NCI-H2227 treated with DMSO at 0.1 percent for 48 hours (cell line): Measurements from ENCODE around the gene PIGS.
"Not testable (repeated sequence)": the region's sequence is repeated elsewhere in the genome, so short reads cannot be mapped to it uniquely, and the experiment has no call there.

Experiments
- DNase-seq: peaks from one replicate; lab custom pipeline; 2025; lab: John Stamatoyannopoulos, UW

PIGS gene

DNA sequence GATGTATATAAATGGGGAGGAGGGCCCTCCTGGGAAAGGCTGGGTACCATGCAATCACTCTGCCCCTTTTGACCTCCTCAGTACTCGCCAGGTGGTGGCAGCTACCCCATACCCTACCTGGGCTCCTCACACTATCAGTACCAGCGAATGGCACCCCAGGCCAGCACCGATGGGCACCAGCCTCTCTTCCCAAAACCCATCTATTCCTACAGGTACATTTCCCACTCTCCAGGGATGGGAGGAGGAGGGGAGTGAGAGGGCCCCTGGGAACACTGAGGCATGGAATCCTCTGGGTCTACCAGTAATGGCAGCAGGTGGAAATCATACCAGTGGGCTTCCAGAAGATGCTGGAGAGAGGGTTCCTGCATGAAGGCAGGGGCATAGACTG is 42.3 kb downstream of the PIGS start:
- no peak for DNase-seq

DNA sequence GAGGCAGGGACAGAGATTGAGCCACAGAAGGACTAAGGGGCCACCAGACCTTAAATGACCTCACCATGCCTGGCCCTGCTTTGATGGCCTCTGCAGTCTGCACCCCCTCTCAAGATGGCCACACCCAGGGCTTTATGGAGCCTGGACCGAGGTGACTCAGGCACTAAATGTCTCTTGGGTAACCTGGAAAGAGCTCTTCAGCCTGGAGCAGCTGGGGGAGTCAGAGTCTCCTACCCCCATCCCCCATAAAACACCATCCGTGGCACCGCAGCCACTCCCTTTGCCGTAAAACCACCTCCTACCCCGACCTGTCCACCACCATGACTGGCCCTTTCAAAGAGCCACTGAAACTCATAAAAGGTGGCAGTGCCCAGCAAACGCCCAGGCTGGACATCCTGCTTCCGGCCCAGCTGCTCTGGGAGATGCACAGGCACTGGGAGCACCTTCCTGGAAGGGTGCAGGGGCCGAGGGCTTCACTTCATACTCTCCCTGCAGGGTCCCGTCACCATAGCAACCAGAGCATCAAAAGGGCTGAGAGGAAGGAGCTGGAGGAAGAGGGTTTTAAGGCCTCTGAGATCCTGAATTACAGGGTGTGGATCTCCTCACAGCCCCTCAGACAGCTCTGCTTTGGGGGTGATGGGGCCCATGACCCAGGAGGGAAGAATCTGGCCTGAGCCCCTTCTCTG is 42.9 kb downstream of the PIGS start:
- DNase-seq, result no peak

DNA sequence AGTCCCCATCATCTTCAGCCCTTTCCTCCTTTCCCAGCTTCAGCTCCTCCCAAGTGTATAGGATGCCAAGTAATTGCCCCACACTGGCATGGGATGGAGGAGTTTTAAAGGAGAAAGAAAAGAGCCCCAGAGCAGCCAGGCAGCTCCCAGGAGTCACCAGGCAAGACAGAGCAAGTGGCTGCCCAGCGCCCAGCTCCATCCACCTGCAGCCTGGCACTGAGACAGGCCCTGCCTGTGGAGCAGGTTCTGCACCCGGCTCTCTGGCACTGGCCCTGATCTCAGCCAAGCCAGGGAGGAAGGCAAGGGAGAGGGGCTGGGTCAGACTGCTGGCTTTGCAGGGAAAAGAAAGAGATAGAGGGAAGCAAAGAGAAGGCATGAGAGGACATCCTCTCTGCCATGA is 43.5 kb downstream of the PIGS start:
- no peak for DNase-seq

DNA sequence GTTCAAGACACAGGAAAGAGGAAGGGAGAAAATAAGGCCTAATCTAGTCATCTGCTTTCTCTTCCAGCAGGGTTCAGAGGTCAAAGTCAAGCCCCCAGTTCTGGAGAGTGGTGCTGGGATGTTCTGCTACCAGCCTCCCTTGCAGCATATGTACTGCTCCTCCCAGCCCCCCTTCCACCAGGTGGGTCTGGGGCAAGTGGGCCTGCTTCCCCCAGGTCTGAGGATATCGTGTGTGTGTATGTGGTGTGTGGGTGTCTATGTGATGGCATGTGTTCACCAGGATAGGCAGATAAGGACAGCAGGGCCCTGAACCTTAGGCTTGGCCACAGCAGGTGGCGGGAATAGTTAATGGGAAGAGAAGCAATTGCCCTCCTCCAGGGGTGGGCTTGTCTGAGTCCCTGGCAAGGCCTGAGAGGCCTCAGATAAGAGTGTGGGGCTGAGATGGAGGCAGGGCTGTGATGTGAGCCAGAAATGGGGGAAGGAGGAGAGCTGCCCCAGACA is 44.1 kb downstream of the PIGS start:
- no peak for DNase-seq

DNA sequence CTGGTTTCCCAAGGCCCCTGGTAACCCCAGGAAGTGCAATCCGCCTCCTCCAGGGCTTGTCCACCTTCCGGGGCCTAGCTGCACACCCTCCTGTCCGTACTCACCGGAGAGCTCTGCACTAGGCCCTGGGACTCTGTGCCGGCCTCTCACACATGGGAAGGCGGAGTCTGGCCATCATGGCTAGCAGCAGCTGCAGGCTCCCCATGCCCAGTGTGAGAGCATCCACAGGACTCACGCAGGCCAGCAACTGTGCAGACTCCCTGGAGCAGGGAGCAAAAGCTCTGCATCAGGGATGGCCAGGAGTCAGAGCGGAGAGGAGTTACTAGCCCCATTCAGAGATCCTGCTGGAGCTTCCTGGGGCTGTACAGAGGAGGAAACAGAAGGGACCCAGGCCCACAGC is 44.9 kb downstream of the PIGS start:
- no peak for DNase-seq

DNA sequence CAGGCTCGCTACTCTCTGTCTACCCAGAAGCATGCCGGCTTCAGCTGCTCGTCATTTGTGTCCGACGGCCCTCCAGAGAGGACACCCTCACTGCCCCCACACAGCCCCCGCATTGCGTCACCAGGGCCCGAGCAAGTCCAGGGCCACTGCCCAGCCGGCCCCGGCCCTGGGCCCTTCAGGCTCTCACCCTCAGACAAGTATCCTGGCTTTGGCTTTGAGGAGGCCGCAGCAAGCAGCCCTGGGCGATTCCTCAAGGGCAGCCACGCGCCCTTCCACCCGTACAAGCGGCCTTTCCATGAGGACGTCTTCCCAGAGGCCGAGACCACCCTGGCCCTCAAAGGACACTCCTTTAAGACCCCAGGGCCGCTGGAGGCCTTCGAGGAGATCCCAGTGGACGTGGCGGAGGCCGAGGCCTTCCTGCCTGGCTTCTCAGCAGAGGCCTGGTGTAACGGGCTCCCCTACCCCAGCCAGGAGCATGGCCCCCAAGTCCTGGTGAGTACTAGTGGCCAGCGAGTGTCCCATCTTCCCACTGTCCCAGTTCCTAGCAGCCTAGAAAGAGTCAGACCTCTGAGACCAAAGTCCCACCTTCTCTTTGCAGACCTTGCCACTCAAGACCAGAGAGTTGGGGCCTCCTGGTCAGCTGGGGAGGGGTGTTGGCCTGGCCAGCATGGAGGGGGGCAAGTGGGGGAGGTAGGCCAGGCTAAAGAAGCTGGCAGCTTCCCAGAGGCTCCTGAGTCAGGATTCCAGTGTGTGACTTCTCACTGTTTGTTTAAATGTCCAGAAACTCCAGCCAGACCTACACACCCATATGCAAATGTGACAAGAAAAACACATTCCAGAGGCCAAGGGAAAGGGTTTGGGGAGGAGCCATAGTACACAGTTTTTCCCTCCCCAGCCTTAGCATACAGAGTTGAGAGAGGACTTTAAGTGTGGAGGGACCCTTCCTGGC is 46.6 kb downstream of the PIGS start:
- DNase-seq, result no peak

DNA sequence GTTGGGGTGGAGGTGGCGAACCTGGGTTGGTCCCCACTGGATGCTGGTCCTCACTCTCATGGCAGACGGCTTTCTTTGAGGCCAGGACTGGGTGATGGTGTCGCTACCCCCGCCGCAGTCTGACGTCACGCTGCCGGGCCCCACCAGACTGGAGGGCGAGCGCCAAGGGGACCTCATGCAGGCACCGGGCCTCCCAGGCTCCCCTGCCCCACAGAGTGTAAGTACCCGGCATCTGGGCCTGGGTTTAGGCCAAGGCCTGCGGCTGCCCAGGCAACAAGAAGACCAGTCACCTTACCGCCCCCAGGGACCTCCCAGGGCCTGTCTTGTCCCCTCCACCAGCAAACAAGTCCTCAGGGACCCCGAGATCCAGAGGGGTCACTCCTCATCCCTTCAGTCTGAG is 47.4 kb downstream of the PIGS start:
- DNase-seq, result no peak

DNA sequence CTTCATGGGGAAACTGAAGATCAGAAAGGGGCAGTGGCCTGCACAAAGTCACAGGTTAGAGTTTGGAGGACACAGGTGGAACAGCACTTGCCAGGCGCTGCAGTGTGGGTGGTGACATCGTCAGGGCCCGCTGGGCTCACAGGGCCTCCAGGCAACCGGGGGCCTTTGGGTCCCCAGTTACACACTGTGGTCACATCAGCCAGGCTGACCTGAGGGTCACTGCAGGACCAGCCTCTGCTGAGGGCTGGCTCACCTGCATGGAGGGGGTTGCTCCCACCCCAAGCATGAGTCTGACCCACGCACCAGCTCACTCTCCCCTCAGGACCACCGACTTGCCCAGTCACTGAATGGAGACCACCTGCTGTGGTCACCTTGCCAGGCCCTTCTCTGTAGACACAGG is 48.1 kb downstream of the PIGS start:
- DNase-seq, result no peak

DNA sequence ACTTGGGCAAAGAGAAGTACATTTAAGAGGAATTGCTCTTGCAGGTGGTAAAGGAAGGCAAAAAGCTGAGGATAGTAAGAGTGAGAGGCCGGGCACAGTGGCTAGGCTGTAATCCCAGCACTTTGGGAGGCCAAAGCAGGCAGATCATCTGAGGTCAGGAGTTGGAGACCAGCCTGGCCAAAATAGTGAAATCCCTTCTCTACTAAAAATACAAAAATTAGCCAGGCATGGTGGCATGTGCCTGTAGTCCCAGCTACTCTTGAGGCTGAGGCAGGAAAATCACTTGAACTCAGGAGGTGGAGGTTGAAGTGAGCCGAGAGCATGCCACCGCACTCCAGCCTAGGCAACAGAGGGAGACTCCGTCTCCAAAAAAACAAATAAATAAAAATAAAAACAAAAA is 49.0 kb downstream of the PIGS start:
- not testable (repeated sequence) for DNase-seq

DNA sequence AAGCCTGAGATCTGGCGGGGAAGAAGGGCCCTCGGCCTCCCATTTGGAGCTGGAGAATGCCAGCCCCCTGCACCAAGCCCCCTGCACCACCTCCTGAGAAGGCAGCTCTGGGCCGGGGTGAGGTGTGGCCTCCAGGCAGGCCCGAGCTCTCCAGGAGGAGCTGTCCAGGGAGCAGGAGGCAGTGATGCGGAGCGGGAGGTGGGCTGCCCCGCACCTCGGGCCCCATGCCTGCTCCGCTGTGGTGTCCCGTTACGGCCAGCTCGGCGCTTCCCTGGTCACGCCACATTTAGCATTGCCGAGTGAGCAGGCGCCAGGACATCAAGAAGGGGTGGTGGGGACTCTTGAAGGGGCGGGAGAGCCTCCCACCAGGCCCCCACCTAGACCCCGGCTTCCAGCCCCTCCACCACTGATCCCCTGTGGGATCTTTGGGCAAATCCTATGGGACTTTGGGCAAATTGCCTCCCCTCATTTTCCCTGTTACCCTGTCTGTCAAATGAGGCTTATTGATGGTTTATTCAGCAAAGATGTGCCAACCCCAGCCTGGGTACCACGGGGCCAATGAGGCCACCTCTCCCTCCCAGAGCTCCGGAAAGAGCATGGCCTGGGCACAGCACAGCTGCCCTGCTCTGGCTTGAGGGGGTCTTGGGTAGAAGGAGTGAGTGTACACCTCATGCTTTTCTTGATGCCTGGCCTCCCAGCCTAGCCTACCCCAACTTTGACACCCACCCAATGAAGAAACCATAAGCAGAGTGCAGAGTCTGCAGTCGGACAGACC is 49.8 kb downstream of the PIGS start:
- no peak for DNase-seq

DNA sequence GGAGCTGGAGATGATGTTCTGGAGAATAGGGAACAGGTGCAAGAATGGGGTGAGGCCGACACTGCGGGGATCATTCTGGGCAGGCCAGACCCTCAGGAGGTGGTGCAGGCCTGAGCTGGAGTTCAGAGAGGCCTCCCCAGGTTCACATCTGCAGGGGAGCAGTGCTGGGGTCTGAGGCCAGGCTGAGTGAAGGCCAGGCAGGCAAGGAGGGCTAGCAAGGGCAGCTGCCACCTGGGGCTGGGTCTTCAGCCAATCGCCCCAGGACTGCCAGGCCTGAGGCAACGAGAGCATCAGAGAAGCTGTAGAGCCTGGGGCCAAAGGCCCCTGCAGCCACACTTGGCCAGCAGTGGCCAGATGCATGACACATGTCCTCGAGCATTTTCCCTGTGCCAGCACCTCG is 50.6 kb downstream of the PIGS start:
- no peak for DNase-seq

DNA sequence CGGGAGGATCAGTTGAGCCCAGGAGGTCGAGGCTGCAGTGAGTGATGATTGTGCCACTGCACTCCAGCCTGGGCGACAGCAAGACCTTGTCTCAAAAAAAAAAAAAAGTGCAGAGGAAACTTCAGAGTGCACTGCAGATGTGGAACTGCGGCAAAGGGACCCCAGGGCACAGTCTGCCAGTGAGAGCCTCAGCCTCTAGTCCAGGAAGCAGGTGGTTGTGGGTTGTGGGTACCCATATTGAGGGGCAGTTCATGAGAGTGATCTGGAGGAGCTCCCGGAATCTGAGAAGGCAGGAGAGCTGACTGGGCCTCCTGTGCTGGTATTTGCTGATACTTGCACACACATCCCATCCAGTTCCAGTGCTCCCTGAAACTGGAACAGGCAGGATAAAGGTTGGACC is 52.1 kb downstream of the PIGS start:
- no peak for DNase-seq

DNA sequence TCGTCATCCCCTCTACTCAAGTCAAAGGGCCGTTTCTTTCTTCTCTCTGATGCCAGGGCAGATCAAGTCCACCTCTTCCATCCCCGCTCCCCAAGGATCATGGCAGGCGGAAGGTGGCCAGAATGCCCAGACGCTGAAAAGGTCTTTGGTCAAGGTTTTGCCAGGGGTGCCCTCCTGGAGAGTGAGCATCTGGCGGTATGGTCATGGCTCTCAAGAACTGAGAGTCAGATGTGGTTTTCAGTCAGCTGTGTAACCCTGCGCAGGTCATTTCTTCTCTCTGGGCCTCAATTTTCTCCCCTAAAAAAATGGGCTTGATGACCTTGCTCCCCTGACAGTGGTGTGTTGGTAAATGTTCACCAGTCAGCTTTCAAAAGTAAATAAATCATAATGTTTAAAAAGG is 52.7 kb downstream of the PIGS start:
- no peak for DNase-seq

DNA sequence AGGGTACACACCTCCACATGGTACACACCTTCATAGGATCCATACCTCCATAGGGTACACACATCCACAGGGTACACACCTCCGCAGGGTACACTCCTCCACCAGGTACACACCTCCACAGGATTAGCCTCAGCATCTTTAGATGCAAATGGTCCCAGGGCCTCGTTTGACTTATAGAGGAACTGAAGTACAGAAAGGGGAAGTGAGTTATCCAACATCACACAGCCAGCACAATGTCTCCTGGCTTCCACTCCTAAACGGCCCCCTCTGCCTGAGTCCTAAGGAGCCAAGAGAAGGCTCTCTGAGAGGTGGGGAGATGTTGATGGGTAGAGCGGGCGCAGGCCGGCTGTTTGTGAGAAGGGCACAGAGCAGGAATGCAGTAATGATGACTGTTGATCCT is 53.2 kb downstream of the PIGS start:
- no peak for DNase-seq

DNA sequence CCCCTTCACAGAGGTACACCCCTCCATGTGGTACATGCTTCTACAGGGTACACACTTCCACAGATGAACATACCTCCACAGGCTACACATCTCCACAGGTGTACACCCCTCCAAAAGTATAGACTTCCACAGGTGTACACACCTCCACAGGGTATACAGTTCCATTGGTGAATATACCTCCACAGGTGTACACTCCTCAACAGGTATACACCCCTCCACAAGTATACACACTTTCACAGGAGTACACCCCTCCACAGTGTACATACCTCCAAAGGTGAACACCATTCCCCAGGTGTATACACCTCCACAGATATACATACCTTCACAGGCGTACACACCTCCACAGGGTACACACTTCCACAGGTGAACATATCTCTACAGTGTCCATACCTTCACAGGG is 55.8 kb downstream of the PIGS start:
- no peak for DNase-seq

DNA sequence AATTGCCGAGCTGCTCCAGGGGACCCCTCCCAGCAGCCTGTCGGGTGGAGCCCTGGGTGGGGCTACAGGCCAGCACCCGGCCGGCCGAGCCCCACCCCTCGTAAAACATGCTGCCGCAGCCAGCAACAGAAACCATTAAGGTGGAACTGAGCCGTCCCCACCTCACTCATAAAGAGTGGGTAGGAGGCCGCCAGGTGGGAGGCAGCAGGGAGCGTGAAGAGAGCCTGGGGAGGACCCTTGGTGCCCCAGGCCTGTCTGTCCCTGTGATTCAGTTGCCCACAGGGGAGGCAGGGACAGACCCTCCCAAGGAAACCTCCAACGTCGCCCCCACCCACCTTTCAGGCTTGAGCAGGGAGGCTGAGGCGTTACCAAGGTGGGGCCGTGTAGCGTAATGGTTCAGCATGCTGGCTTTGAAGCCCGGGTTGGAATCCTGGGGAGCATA is 56.7 kb downstream of the PIGS start:
- no peak for DNase-seq

DNA sequence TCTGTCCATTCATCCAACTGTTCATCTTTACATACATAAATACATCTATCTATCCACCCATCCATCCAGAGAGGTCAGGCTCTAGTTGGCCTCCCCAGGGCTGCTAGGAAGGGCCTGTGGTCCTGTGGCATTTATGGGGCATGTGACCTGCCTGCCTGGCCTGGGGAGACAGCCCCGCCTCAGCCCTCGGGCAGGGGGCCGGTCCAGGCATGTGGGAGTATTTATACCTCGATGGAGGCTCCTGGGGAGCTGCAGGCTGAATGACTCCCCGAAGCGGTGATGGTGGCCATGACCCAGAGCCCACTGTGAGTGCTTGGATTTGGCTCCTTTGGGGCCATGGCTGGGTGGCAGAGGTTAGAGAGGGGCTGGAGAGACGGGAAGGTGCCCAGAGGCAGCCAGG is 57.8 kb downstream of the PIGS start:
- DNase-seq, result no peak

DNA sequence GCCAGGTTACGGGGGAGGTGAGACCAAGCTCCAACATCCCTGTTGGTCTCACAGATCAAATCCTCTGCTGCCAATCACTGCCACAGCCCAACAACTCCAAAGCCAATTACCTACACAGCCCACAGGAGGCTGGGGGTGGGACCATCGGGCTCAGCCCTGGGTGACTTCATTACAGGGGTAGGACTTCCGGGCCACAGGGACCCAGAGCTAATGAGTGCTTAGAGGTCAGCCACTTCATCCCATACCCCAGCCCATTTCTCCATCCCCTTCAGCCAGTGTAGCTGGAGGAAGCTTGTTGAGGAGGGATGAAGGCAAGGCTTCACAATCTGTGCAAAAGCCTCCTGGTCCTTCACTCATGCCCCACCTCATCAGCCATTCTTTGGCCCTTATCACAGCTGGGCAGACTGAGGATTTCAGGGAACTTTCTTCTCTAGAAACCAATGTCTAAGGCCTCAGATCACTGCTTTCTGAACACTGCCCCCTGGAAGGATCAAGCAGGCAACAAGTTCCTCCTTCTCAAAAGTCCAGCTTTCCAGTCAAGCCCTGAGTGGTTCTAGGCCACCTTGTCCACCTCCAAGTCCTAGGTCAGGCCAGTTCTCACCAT is 59.4 kb downstream of the PIGS start:
- no peak for DNase-seq

DNA sequence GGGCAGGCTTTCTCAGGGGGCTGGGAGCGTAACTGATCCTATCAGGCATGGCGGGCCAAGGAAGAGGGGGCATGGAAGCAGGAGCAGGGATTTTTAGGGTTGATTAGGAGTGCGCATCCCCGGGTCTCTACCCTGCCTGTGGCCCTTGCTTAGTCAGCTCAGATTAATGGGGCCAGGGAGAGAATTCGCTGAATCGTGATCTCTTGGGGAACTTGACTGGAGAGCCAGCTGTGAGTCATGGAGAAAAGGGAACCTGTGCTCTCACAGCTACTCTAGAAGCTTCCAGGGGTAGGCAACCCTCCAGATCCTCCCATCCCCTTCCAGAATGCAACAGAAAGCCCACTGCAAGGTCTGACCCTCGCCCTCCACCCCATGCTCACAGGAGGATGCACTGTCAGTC is 61.5 kb downstream of the PIGS start:
- no peak for DNase-seq

DNA sequence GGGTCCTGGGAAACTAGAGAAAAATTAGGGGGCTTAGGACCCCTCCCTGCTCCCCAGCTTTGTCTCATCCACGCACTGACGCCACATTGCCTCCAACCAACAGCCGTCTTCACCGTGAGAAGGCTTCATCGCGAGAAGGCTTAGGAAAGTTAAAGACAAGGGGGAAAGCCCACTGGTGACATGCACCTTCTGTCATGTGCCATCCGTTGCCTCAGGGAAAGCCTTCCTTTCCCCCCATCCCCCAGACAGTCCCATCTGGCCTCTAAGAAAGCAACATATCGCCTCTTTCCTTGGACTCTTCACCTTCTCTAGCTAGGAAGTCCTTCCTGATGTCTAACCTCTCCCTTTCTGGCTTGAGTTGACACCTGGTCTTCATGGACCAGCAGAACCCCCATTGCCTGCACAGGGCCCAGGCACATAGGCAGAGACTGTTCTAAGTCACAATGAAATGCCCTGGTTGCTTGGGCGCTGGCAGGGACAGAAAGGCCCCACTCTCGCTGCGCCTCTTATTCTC is 63.1 kb downstream of the PIGS start:
- DNase-seq, result no peak

DNA sequence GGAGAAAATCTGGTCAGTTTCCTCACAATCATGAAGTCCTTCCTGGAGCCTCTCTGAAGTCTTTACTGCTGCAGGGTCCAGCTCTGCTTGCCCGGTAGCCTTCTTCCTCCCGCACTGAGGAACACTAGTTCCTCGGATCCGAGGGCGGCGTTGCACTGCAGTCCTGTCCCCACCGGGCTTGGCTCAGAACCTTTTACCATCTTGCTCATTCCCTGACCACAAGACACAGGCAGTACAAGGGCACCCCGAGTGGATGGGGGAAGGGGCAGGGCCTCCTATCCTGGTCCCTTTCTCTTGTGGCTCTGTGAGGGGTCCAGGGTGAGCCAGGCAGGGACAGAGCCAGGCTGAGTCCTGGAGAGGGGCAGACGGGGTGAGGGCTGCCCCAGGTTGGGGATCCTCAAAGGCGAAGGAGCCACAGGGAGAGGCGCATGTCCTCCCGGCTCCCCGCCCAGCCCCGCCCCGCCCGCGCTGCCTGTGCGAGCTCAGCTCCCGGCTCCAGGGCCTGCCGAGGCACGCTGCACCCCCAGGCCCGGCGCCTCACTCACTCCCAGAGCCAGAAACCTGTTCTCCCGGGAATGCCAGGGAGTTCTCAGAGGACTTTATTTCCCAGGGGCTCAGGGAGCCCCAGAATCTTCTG is 63.6 kb downstream of the PIGS start:
- DNase-seq, result no peak
